ENCODE data around the gene FGF23. TPM values are rescaled to one million over a fixed set of nuclear protein-coding genes. Genes with fewer than 3 reads are reported as not detected.

Gene FGF23
- total and polyA plus RNA-seq, 4 donors, result 0.10 to 0.83 (median 0.47) TPM; not detected in 1

DNA sequence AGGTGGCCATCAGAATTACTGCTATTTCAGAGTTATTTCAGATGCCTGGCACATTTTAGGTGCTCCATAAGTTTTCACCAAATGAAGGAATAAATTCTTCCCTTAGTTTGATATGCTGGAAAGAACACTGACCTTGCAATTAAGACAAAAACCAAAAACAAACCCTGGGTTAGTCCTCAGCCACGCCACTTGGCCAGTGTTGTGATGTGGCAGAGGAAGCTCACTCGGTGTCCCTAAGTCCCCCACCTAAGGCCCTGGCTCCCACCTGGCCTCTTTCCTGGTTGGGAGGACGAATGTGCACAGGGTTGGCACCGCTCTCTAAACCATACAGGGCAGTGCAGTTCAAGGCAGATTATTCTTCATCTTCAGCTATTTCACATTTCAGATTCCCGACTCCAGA is 13.7 kb upstream of the FGF23 start:
- H3K9ac ChIP-seq (ENCODE audit: low read depth in 1 of 2, low read length in 2 of 2), result no peak overlapping the region
- H3K4me1 ChIP-seq (ENCODE audit: control insufficient read depth in 4 of 4, insufficient read depth in 4 of 4, low read length in 3 of 4), result no peaks in the 10 kb centered on the region
- H3K9me3 ChIP-seq (ENCODE audit: control insufficient read depth in 4 of 4, low read length in 3 of 4), result no peaks in the 10 kb centered on the region
- no peak overlapping the region for H3K27ac ChIP-seq (ENCODE audit: low read depth in 1 of 2, low read length in 2 of 2)
- H3K36me3 ChIP-seq (ENCODE audit: control insufficient read depth in 4 of 4, insufficient read depth in 3 of 4, low read depth in 1 of 4, low read length in 3 of 4), result no peaks in the 10 kb centered on the region
- no peak overlapping the region for H3K4me3 ChIP-seq (ENCODE audit: low read depth in 1 of 3, low read length in 3 of 3)
- DNase-seq (ENCODE audit: low spot score), result no peak
- TF ChIP-seq GABPA (IDR thresholded peaks at IDR 0.05 in 1 of 2, conservative IDR thresholded peaks at IDR 0.05 in 1 of 2) (no peak), RAD21 (IDR thresholded peaks at IDR 0.05) (no peak), YY1 (IDR thresholded peaks at IDR 0.05) (no peak), NR2F2 (IDR thresholded peaks at IDR 0.05) (no peak), EGR1 (IDR thresholded peaks at IDR 0.05; ENCODE audit: low read depth in 2 of 2) (no peak), TAF1 (conservative IDR thresholded peaks at IDR 0.05) (no peak), HNF4A (conservative IDR thresholded peaks at IDR 0.05) (no peak), HNF4G (IDR thresholded peaks at IDR 0.05) (no peak), FOXA1 (IDR thresholded peaks at IDR 0.05) (no peak), SP1 (IDR thresholded peaks at IDR 0.05) (no peak), FOXA2 (IDR thresholded peaks at IDR 0.05) (no peak)
- TF ChIP-seq, protein P1, sequence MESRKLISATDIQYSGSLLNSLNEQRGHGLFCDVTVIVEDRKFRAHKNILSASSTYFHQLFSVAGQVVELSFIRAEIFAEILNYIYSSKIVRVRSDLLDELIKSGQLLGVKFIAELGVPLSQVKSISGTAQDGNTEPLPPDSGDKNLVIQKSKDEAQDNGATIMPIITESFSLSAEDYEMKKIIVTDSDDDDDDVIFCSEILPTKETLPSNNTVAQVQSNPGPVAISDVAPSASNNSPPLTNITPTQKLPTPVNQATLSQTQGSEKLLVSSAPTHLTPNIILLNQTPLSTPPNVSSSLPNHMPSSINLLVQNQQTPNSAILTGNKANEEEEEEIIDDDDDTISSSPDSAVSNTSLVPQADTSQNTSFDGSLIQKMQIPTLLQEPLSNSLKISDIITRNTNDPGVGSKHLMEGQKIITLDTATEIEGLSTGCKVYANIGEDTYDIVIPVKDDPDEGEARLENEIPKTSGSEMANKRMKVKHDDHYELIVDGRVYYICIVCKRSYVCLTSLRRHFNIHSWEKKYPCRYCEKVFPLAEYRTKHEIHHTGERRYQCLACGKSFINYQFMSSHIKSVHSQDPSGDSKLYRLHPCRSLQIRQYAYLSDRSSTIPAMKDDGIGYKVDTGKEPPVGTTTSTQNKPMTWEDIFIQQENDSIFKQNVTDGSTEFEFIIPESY (IDR thresholded peaks at IDR 0.05), result no peak
- TF ChIP-seq, protein P2, sequence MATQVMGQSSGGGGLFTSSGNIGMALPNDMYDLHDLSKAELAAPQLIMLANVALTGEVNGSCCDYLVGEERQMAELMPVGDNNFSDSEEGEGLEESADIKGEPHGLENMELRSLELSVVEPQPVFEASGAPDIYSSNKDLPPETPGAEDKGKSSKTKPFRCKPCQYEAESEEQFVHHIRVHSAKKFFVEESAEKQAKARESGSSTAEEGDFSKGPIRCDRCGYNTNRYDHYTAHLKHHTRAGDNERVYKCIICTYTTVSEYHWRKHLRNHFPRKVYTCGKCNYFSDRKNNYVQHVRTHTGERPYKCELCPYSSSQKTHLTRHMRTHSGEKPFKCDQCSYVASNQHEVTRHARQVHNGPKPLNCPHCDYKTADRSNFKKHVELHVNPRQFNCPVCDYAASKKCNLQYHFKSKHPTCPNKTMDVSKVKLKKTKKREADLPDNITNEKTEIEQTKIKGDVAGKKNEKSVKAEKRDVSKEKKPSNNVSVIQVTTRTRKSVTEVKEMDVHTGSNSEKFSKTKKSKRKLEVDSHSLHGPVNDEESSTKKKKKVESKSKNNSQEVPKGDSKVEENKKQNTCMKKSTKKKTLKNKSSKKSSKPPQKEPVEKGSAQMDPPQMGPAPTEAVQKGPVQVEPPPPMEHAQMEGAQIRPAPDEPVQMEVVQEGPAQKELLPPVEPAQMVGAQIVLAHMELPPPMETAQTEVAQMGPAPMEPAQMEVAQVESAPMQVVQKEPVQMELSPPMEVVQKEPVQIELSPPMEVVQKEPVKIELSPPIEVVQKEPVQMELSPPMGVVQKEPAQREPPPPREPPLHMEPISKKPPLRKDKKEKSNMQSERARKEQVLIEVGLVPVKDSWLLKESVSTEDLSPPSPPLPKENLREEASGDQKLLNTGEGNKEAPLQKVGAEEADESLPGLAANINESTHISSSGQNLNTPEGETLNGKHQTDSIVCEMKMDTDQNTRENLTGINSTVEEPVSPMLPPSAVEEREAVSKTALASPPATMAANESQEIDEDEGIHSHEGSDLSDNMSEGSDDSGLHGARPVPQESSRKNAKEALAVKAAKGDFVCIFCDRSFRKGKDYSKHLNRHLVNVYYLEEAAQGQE (IDR thresholded peaks at IDR 0.05), result no peak
- TF ChIP-seq, protein P3, sequence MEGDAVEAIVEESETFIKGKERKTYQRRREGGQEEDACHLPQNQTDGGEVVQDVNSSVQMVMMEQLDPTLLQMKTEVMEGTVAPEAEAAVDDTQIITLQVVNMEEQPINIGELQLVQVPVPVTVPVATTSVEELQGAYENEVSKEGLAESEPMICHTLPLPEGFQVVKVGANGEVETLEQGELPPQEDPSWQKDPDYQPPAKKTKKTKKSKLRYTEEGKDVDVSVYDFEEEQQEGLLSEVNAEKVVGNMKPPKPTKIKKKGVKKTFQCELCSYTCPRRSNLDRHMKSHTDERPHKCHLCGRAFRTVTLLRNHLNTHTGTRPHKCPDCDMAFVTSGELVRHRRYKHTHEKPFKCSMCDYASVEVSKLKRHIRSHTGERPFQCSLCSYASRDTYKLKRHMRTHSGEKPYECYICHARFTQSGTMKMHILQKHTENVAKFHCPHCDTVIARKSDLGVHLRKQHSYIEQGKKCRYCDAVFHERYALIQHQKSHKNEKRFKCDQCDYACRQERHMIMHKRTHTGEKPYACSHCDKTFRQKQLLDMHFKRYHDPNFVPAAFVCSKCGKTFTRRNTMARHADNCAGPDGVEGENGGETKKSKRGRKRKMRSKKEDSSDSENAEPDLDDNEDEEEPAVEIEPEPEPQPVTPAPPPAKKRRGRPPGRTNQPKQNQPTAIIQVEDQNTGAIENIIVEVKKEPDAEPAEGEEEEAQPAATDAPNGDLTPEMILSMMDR (IDR thresholded peaks at IDR 0.05; ENCODE audit: low read depth, low read length, missing input control), result no peak
- TF ChIP-seq, protein P4, sequence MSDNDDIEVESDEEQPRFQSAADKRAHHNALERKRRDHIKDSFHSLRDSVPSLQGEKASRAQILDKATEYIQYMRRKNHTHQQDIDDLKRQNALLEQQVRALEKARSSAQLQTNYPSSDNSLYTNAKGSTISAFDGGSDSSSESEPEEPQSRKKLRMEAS (IDR thresholded peaks at IDR 0.05), result no peak
- peaks cover 0 to 8% (median 2%) of the 10 kb centered on the region in 4 donors for H3K27me3 ChIP-seq (ENCODE audit: control insufficient read depth in 4 of 4, insufficient read depth in 4 of 4, low read length in 3 of 4)
- 79% methylated on average over 5 of the region's 5 CpGs for WGBS

DNA sequence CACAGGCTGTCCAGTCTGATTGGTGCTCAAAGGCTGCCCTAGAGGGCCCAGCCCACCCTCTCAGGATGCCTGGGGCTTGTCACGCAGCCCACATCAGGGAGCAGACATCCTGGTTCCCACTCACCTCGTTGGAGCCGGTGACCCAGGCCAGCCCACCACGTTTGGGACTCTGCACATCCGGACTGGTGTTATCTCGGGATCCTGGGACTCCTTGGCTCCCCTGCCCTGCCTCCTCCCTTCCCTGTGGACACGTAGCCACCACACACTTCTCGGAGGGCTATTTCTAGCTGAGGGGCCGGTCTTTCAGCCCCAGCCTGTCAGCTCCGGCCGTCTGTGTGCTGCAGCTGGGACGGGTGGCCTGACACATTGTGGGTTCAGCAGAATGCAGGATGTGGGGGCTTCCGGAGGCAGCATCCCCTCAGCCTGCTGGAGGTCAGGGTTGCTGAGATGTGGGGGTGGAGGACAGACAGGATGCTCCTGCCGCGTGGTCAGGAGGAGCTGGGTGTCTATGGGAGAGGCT is 12.8 kb upstream of the FGF23 start:
- WGBS, result 48% methylated on average over 15 of the region's 15 CpGs
- no peak for DNase-seq (ENCODE audit: low spot score)
- H3K36me3 ChIP-seq (ENCODE audit: control insufficient read depth in 4 of 4, insufficient read depth in 3 of 4, low read depth in 1 of 4, low read length in 3 of 4), result no peaks in the 10 kb centered on the region
- no peak for TF ChIP-seq JUND (IDR thresholded peaks at IDR 0.05)
- no peak for TF ChIP-seq RXRA (IDR thresholded peaks at IDR 0.05)
- no peak for TF ChIP-seq TAF1 (conservative IDR thresholded peaks at IDR 0.05)
- no peak for TF ChIP-seq FOXA1 (IDR thresholded peaks at IDR 0.05)
- TF ChIP-seq, protein P3 (IDR thresholded peaks at IDR 0.05; ENCODE audit: low read depth, low read length, missing input control), result no peak
- no peak for TF ChIP-seq FOXA2 (IDR thresholded peaks at IDR 0.05)
- peak; percentile 17 for TF ChIP-seq SP1 (IDR thresholded peaks at IDR 0.05)
- peak; percentile 97 for TF ChIP-seq NR2F2 (IDR thresholded peaks at IDR 0.05)
- TF ChIP-seq, protein P1 (IDR thresholded peaks at IDR 0.05), result no peak
- TF ChIP-seq, protein P4 (IDR thresholded peaks at IDR 0.05), result no peak
- no peak for TF ChIP-seq YY1 (IDR thresholded peaks at IDR 0.05)
- no peak for TF ChIP-seq GABPA (IDR thresholded peaks at IDR 0.05 in 1 of 2, conservative IDR thresholded peaks at IDR 0.05 in 1 of 2)
- TF ChIP-seq HNF4A (conservative IDR thresholded peaks at IDR 0.05), result no peak
- H3K27ac ChIP-seq (ENCODE audit: low read depth in 1 of 2, low read length in 2 of 2), result no peak overlapping the region
- peaks cover 0 to 8% (median 2%) of the 10 kb centered on the region in 4 donors for H3K27me3 ChIP-seq (ENCODE audit: control insufficient read depth in 4 of 4, insufficient read depth in 4 of 4, low read length in 3 of 4)
- H3K4me3 ChIP-seq (ENCODE audit: low read depth in 1 of 3, low read length in 3 of 3), result no peak overlapping the region
- H3K9me3 ChIP-seq (ENCODE audit: control insufficient read depth in 4 of 4, low read length in 3 of 4), result no peaks in the 10 kb centered on the region
- H3K4me1 ChIP-seq (ENCODE audit: control insufficient read depth in 4 of 4, insufficient read depth in 4 of 4, low read length in 3 of 4), result no peaks in the 10 kb centered on the region
- H3K9ac ChIP-seq (ENCODE audit: low read depth in 1 of 2, low read length in 2 of 2), result no peak overlapping the region
